GM18951 (cell line): ENCODE results near the gene ACAA2.

Experiments used
- POLR2A ChIP-seq: IDR thresholded peaks from 4 replicates; pipeline ENCODE4 v1.6.1; 2011; ENCODE audit warnings: mild to moderate bottlenecking; ENCODE audit not compliant: insufficient read length, insufficient read depth; ENCODE audit errors: extremely low read depth
- in situ Hi-C: fragments of 300-500 bp; cut with MboI; formaldehyde crosslinking; loops from one replicate; pipeline ENCODE4 v1.12.0; 2022; ENCODE audit warnings: low sequenced_read_pairs, mixed read lengths, inconsistent platforms; ENCODE audit not compliant: unreplicated experiment

ACAA2 gene

DNA sequence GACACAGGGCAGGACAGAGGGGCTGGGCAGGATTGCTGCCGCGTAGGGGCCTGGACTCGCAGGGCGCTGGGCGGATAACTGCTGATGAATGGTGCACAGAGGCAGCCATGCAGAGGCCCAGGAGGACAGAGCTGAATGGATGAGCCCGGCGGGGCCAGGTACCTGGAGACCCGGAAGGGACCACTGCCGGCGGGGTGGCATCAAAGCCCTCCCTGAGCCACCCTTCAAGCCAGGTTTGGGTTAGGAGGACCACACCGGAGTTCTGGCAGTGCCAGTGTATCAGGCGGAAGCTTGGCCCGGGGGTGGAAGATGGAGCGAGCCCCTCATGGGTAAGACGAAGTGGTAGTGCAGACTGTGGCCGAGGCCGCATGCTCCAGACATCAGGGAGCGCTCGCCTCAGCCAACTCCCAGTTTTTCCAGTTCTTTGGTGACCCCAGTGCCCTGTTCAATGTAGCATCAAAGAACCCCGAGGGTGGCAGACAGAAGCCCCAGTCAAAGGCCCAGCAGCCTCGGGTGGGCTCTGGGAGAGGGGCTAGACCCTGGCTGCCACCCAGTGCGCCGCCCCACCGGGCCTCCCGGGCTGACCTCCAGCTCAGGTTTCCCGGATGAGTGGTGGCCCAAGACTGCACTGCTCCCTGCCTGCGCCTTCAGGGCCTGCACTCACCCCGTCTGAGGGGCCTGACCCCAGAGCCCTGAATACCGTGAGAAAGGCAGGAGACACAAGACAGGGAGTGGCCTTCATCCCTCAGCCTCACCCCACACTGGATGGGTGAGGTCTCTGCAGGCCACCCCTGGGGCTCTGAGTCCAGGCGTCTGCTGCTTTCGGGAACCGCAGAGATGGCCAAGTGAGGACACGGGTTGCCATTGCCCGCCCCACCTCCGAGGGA is 50.9 kb downstream of the ACAA2 start:
- in situ Hi-C loops = no loop called here

DNA sequence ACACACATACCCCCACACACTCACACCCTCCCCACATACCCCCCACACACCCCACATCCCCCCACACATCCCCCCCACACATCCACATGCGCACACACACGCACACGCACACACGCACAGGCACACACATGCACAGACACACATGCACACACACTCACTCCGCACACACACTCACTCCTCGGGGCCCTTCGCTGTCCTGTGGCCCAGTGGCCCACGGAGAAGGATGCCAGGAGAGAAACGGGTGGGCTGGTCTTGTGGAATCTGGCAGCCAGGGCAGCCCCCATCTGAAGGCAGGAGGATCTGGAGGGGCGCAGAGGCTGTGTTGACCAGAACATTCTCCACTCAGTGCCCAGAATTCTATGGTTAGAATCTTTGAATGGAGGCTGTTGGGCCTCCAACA is 51.6 kb downstream of the ACAA2 start:
- in situ Hi-C loops = no loop called here

More for the DNA sequence above, 50.9 kb downstream of the ACAA2 start:
- TF ChIP-seq POLR2A = no peak

DNA sequence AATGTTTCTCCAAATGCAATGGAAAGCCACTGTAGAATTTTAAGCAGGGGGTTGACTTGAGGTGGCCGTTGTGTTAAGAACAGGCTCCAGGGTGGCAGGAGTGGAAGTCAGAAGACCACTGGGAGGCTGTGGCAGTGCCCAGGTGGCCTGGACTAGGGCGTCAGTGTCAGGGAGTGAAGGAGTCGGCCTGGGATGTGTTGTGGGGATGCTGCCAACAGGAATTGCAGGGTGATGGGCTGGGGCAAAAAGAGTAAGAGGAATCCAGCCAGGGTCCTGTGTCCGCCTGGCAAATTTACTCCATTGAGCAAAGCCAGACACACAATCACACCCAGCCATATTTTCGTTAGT is 55.1 kb downstream of the ACAA2 start:
- in situ Hi-C loops = no loop called here
- no peak for TF ChIP-seq POLR2A

More for the DNA sequence above, 51.6 kb downstream of the ACAA2 start:
- TF ChIP-seq POLR2A = no peak

DNA sequence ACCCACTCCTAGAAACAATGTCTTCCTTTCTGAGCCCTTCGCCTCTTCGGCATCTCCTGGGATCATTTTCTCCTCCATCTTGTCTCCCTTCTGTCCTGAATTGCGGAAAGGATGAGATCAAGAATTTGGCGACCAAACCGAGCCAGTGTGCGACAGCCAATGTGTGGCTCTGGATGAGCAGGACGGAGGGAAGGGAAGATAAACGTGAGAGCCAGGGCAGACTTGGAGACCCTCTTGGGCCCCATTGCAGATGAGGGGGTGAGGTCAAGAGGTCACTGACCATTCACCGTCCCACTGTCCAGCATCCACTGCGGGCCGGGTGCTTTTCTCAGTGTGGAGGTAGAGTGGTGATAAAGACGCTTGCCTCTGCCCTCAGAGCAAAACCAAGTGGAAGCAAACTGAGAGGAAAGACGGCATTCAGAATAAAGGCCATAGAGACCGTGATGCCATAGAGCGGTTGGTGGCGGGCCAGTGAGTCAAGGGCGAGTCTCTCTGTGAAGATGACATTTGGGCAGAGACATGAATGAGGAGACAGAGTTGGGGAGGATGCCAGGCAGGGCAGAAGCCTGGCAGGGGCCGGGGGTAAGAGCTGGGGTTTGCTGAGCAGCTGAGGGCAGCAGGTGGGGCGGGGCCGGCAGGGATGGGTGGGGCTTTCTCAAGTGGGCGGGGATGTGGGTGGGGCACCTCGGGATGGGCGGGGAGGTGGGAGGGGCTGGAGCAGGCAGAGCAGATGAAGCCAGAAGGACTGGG is 55.6 kb downstream of the ACAA2 start:
- TF ChIP-seq POLR2A = no peak
- in situ Hi-C loops = no loop called here

DNA sequence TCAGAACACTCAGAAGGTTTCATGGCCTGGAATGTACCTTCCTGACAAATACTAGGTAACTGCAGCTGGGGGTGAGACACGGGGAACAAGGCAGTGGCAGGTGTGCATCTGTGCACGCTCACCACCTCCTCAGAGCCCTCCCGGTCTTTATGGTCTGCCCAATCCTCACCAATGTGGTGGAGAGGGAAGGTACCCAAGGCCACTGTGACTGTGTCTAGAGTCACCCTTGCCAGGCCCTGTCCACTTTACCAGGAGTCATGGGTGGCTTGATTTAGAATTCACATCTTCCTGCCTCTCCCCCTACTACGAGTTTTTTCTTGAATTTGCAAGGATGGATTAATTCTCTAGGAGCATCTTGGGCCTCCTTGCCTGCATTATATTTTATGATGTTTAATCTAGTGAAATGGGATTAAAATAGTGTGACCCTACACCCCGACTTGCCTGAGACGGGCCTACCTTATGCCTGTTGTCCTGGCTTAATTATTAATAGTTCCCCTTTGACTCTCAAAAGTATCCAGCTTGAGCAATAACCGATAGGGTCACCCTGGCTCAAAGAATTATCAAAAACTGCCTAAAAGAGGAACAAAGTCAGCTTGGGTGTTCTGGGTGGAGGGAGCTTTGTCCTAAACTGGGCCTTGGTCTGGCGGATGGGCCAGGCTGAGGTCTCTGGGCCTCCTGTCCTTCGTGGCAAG is 56.5 kb downstream of the ACAA2 start:
- TF ChIP-seq POLR2A = no peak
- in situ Hi-C loops = no loop called here

DNA sequence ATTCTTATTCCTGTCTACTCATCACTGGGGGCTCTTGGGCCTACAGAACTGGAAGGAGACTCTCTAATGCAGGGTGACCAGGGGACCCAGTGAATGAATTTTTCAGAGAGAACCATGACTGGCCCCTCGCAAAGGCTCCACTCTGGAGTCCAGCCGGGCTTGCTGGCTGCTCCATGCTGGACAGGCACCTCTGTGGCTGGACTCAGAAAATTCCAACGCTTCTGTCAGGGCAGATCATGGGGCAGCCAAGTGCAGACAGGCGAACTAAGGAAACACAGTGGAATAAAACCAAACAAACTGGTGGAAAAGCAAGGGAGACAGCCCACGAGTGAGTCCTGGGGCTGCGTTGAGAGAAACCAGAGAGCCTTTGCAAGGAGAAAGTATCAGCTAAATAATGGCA is 57.2 kb downstream of the ACAA2 start:
- in situ Hi-C loops = no loop called here

DNA sequence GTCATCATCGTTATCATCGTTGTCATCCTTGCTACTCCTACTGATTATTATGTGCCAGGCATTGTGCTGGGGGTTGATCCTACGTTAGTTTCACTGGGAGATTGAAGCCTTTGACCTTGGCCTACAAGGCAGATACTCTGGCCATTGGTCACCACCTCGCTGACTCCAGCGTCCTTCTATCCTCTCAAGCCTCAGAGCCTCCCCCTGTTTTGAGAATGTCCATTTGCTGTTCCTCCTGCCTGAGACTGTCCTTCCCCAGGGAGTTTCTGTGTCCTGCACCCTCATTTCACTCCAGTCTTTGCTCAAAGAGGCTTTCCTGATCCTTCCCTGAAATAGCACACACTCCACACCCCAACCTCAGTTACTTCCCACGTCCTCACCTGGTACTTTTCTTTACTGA is 57.8 kb downstream of the ACAA2 start:
- in situ Hi-C loops = no loop called here
- TF ChIP-seq POLR2A = no peak

More for the DNA sequence above, 57.2 kb downstream of the ACAA2 start:
- no peak for TF ChIP-seq POLR2A

DNA sequence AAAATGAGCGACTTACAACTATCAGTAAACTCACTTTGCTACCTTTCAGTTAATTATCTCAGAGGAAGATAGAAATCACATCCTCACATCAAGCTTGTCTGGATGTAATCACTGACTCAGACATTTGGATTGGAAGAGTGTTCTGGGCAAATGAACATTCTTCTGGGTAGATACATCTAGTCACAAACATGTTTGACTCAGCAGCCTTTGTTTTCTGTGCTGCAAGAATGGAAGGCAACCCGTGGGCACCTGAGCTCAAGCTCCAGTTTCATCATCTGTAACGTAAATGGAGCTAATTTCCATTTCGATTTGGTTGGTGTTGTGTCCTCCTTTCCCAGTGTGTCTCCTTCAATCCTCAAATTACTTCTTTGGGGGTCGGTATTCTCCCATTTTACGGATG is 58.5 kb downstream of the ACAA2 start:
- in situ Hi-C loops = no loop called here
- no peak for TF ChIP-seq POLR2A

DNA sequence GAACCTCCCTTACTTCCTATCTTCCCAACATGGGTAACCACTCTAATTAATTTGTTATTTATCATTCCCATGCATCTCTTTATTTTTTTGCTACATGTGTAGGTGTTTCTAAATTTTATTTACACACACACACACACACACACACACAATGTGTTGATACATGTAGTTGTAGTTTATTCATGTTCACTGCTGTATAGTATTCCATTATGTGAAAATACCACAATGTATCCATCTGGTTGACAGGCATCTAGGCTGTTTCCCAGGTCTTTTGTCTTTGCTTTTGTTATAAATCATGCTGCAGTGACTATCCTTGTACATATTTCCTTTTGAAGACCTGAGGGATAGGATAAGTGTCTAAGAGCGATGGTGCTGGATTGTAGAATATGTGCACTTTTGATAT is 59.7 kb downstream of the ACAA2 start:
- in situ Hi-C loops = no loop called here
- no peak for TF ChIP-seq POLR2A

DNA sequence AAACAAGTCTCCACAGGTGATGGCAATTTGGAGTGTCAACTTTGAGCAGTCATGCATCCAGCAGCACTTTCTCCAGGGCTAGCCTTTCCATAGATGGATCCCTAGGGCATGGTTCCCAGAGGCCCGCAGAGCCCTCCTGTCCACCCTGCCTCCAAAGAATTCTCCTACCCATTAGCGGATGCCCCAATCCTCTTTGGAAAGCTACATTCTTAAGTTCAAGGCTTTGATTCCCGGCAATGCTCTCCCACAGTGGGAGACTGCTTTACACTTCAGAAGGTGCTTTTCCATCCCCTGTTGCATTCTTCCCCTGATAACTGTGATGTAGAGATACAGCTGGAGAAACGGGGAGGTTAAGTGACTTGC is 61.3 kb downstream of the ACAA2 start:
- in situ Hi-C loops = no loop called here
- TF ChIP-seq POLR2A = no peak

DNA sequence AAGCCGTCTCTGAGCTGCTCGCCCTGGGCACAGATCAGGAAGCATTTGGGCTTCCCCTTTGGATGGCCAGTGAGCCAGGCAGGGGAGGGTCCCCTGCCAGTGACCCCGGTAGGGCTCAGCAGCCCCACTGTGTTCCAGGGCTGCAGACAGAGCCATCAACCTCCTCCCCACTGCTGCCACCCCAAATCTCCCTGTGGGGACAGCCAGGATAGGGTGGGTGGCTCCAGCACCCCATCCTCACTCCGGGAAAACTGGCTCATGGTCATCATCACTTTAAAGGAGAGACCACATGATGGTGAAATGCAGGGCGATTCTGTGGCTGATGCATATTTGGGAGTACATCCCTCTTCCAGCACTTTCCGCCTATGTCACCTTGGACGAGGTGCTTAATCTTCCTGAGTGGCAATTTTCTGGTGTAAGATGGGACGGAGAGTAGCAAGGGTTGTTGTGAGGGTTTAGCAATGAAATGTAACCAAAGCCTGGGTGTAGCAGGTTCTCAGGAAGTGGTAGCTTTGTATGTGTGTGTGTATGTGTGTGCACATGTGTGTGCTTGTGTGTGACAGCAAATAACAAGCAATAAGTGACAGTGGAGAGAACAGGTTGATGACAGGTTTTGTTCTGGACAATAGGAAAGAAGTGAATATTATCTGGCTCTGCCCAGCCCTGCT is 61.8 kb downstream of the ACAA2 start:
- in situ Hi-C loops = no loop called here
- no peak for TF ChIP-seq POLR2A

DNA sequence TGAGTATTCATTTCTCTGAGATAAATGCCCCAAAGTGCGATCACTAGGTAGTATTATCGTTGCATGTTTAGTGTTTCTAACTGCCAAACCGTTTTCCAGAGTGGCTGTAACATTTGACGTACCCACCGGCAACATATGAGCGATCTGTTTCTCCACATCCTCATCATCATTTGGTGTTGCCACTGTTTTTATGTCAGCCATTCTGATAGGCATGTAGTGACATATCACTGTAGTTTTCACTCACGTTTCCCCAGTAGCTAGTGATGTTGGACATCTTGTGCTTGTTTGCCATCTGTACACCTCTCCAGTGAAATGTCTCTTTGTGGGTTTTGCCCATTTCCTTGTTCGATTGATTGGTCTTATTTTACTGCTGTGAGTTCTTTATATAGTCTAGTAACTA is 63.8 kb downstream of the ACAA2 start:
- in situ Hi-C loops = no loop called here
- TF ChIP-seq POLR2A = no peak

DNA sequence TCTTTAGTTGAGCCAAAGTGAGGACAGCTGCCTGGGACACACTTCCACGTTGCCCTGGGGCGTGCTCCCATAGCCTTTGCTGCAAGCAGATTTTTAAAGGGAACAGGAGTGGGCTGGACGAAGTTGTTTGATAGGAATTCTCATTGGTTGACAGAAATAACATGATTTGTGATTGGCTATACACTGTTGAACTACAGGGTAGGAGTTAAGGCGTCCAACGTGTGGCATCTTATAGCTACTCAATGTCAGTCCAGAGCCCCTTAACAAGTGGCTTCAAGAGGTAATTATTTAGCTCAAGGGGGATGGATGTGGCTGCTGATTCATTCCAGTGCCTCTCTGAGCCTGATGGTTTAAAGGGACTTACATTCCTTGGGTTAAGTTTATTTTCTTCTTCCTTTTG is 65.5 kb downstream of the ACAA2 start:
- no peak for TF ChIP-seq POLR2A
- in situ Hi-C loops = no loop called here
